H1 (cell line): Measurements from ENCODE around the gene TMEM139. TPM values are rescaled to one million over a fixed set of nuclear protein-coding genes. Genes with fewer than 3 reads are reported as not detected.

Experiments used
- CTCF ChIA-PET: fragments of 300-600 bp; sonication (Branson Sonifier 250); formaldehyde crosslinking; loops from one replicate; lab custom pipeline; 2021; ENCODE audit not compliant: partially characterized antibody; lab: Charles Lee
- POLR2A ChIA-PET: fragments of 300-600 bp; sonication (Branson Sonifier 250); formaldehyde crosslinking; loops from one replicate; lab custom pipeline; 2021; ENCODE audit warnings: inconsistent platforms; ENCODE audit not compliant: partially characterized antibody; lab: Charles Lee
- DNase-seq, 2 experiments: peaks; one replicate each; pipeline versions ENCODE4 v3.0.0 to v3.0.0-alpha.2; 2010 to 2022; ENCODE audit warnings: low spot score in 2 of 2, low read depth in 1 of 2, mixed read lengths in 1 of 2
- FAIRE-seq: peaks from 2 replicates; lab custom pipeline; 2011; peaks lifted over from hg19 to GRCh38; lab: Jason Lieb, UNC
- H2AFZ ChIP-seq: 2 replicates; pipeline ENCODE4 v1.8.1; 2012; ENCODE audit warnings: low read length, inconsistent platforms
- H2AK5ac ChIP-seq: 2 replicates; pipeline ENCODE4 v1.6.1; 2013; ENCODE audit warnings: low read depth, low read length
- H2BK120ac ChIP-seq: replicated peaks from 2 replicates; pipeline ENCODE3; 2013; ENCODE audit warnings: low read depth, low read length, inconsistent platforms
- H2BK12ac ChIP-seq: 2 replicates; pipeline ENCODE4 v1.6.1; 2013; ENCODE audit warnings: low read depth, low read length
- H2BK15ac ChIP-seq: 2 replicates; pipeline ENCODE4 v1.6.1; 2013; ENCODE audit warnings: low read length
- H2BK20ac ChIP-seq: 2 replicates; pipeline ENCODE4 v1.6.1; 2013; ENCODE audit warnings: low read length
- H2BK5ac ChIP-seq: 2 replicates; pipeline ENCODE4 v1.6.1; 2013; ENCODE audit warnings: low read depth, low read length
- H3K14ac ChIP-seq: 2 replicates; pipeline ENCODE4 v1.6.1; 2013; ENCODE audit warnings: inconsistent platforms; ENCODE audit not compliant: insufficient read length
- H3K18ac ChIP-seq: 2 replicates; pipeline ENCODE4 v1.6.1; 2013; ENCODE audit warnings: low read length; ENCODE audit errors: extremely low read depth
- H3K23ac ChIP-seq: 2 replicates; pipeline ENCODE4 v1.6.1; 2013; ENCODE audit warnings: inconsistent platforms; ENCODE audit not compliant: insufficient read length
- H3K23me2 ChIP-seq: 2 replicates; pipeline ENCODE4 v1.6.1; 2013; ENCODE audit warnings: low read depth, low read length
- H3K27ac ChIP-seq: 2 replicates; pipeline ENCODE4 v1.6.1; 2011; ENCODE audit warnings: low read depth, low read length, inconsistent platforms
- H3K27me3 ChIP-seq, 4 experiments: replicated peaks in 1 of 4; 1 replicate in 1 of 4; 2 replicates in 3 of 4; pipeline versions ENCODE4 v1.6.1 to v1.8.1; 2011 to 2013; ENCODE audit warnings: low read length in 3 of 4, mild to moderate bottlenecking in 3 of 4, inconsistent platforms in 2 of 4, mixed read lengths in 2 of 4, moderate library complexity in 1 of 4; ENCODE audit not compliant: control insufficient read depth in 3 of 4, insufficient read depth in 3 of 4; ENCODE audit errors: extremely low read depth in 1 of 4
- H3K36me3 ChIP-seq, 4 experiments: 2 replicates each; pipeline versions ENCODE4 v1.6.1 to v1.8.1; 2011 to 2013; ENCODE audit warnings: mild to moderate bottlenecking in 4 of 4, low read length in 3 of 4, moderate library complexity in 2 of 4, control low read depth in 1 of 4, inconsistent platforms in 1 of 4; ENCODE audit not compliant: insufficient read depth in 4 of 4, control insufficient read depth in 2 of 4
- H3K4ac ChIP-seq: replicated peaks from 2 replicates; pipeline ENCODE3; 2013; ENCODE audit warnings: low read length, low read depth, mixed read lengths, inconsistent platforms; ENCODE audit not compliant: insufficient read length
- H3K4me1 ChIP-seq, 4 experiments: replicated peaks in 1 of 4; 1 replicate in 1 of 4; 2 replicates in 3 of 4; pipeline versions ENCODE4 v1.6.1 to v1.8.1; 2011 to 2013; ENCODE audit warnings: low read length in 3 of 4, inconsistent platforms in 2 of 4, mixed read lengths in 1 of 4; ENCODE audit not compliant: insufficient read depth in 4 of 4, control insufficient read depth in 3 of 4
- H3K4me2 ChIP-seq, 2 experiments: 2 replicates each; pipeline versions ENCODE4 v1.6.1 to v1.8.1; 2011 to 2013; ENCODE audit warnings: low read depth in 2 of 2, low read length in 2 of 2, control low read depth in 1 of 2, inconsistent platforms in 1 of 2, mild to moderate bottlenecking in 1 of 2; ENCODE audit not compliant: insufficient read depth in 1 of 2
- H3K4me3 ChIP-seq, 4 experiments: fragments of 200-600, 300-600 bp in 1 of 4; sonication (generic), shearing (Covaris generic), sonication (Bioruptor Twin) in 1 of 4; 2 replicates each; pipeline versions ENCODE4 v1.5.1 to v1.8.1; 2011 to 2016; ENCODE audit warnings: low read length in 4 of 4, low read depth in 3 of 4, control low read depth in 2 of 4, inconsistent platforms in 2 of 4, mild to moderate bottlenecking in 2 of 4, mixed read lengths in 1 of 4, moderate library complexity in 1 of 4; ENCODE audit not compliant: insufficient read depth in 2 of 4; ENCODE audit errors: extremely low read depth in 1 of 4
- H3K56ac ChIP-seq: replicated peaks from 2 replicates; pipeline ENCODE3; 2013; ENCODE audit warnings: low read depth, mild to moderate bottlenecking, mixed read lengths, low read length, inconsistent platforms; ENCODE audit not compliant: insufficient read length
- H3K79me1 ChIP-seq: 2 replicates; pipeline ENCODE4 v1.6.1; 2013; ENCODE audit warnings: low read depth, low read length, control low read depth
- H3K79me2 ChIP-seq, 2 experiments: 2 replicates each; pipeline versions ENCODE4 v1.6.1 to v1.8.1; 2012 to 2013; ENCODE audit warnings: low read length in 2 of 2, mild to moderate bottlenecking in 2 of 2, inconsistent platforms in 1 of 2; ENCODE audit not compliant: insufficient read depth in 2 of 2, control insufficient read depth in 1 of 2
- H3K9ac ChIP-seq, 4 experiments: replicated peaks in 1 of 4; 1 replicate in 1 of 4; 2 replicates in 3 of 4; pipeline versions ENCODE4 v1.6.1 to v1.8.1; 2011 to 2013; ENCODE audit warnings: low read depth in 3 of 4, low read length in 3 of 4, control low read depth in 2 of 4, mild to moderate bottlenecking in 2 of 4, moderate library complexity in 2 of 4, inconsistent platforms in 1 of 4; ENCODE audit errors: extremely low read depth in 1 of 4
- H3K9me3 ChIP-seq, 2 experiments: 2 replicates each; pipeline versions ENCODE4 v1.6.1 to v1.8.1; 2012 to 2013; ENCODE audit warnings: mild to moderate bottlenecking in 2 of 2, moderate library complexity in 2 of 2, control low read depth in 1 of 2, inconsistent platforms in 1 of 2, low read depth in 1 of 2, low read length in 1 of 2, mixed read lengths in 1 of 2; ENCODE audit not compliant: insufficient read depth in 2 of 2
- H4K20me1 ChIP-seq, 2 experiments: replicated peaks in 1 of 2; 2 replicates each; pipeline versions ENCODE3 to v1.8.1; 2011 to 2013; ENCODE audit warnings: inconsistent platforms in 2 of 2, low read length in 2 of 2, mild to moderate bottlenecking in 1 of 2; ENCODE audit not compliant: insufficient read depth in 2 of 2, control insufficient read depth in 1 of 2
- H4K5ac ChIP-seq: 2 replicates; pipeline ENCODE4 v1.6.1; 2013; ENCODE audit warnings: low read length, low read depth, mixed read lengths, inconsistent platforms; ENCODE audit not compliant: insufficient read length
- H4K8ac ChIP-seq: 2 replicates; pipeline ENCODE4 v1.8.0; 2013; ENCODE audit warnings: mild to moderate bottlenecking, moderate library complexity, low read length, inconsistent platforms; ENCODE audit not compliant: insufficient read depth; ENCODE audit errors: extremely low read depth
- H4K91ac ChIP-seq: replicated peaks from 2 replicates; pipeline ENCODE3; 2013; ENCODE audit warnings: low read length, mixed read lengths, inconsistent platforms; ENCODE audit not compliant: insufficient read length
- BCL11A ChIP-seq, 2 experiments: IDR thresholded peaks; one replicate each; pipeline ENCODE4 v1.6.1; 2011; ENCODE audit warnings: low read depth in 2 of 2, low read length in 2 of 2, mild to moderate bottlenecking in 2 of 2
- CBX5 ChIP-seq: fragments of 300-800, 300-1000 bp; sonication (generic); IDR thresholded peaks from 2 replicates; pipeline ENCODE4 v1.7.1; 2016; ENCODE audit warnings: antibody characterized with exemption, low read length, low read depth
- HDAC6 ChIP-seq: IDR thresholded peaks from one replicate; pipeline ENCODE4 v1.7.1; 2012; ENCODE audit warnings: low read depth, mild to moderate bottlenecking, inconsistent platforms, low read length, moderate library complexity
- POLR2AphosphoS5 ChIP-seq: IDR thresholded peaks from 2 replicates; pipeline ENCODE4 v1.6.1; 2011; ENCODE audit warnings: low read depth, low read length
- RFX5 ChIP-seq: IDR thresholded peaks from 2 replicates; pipeline ENCODE4 v1.6.1; 2011; ENCODE audit warnings: low read depth, low read length, improper control_type of control experiment, borderline replicate concordance
- RNF2 ChIP-seq: fragments of 200-900, 300-1000 bp; sonication (generic); IDR thresholded peaks from 2 replicates; pipeline ENCODE4 v1.7.1; 2016; ENCODE audit warnings: borderline replicate concordance, low read depth, mild to moderate bottlenecking, antibody characterized with exemption, low read length; ENCODE audit not compliant: poor library complexity, severe bottlenecking; ENCODE audit errors: missing control alignments
- SP1 ChIP-seq: IDR thresholded peaks from 2 replicates; pipeline ENCODE4 v1.6.1; 2011; ENCODE audit warnings: low read depth, low read length
- SP2 ChIP-seq: IDR thresholded peaks from 2 replicates; pipeline ENCODE4 v1.6.1; 2012; ENCODE audit warnings: mild to moderate bottlenecking, low read length, inconsistent platforms
- TCF12 ChIP-seq: IDR thresholded peaks from 2 replicates; pipeline ENCODE4 v1.6.1; 2011; ENCODE audit warnings: low read depth, mild to moderate bottlenecking, low read length
- TEAD4 ChIP-seq: IDR thresholded peaks from 2 replicates; pipeline ENCODE4 v1.6.1; 2012; ENCODE audit warnings: low read depth, low read length, inconsistent platforms, mixed read lengths
- YY1 ChIP-seq: IDR thresholded peaks from 2 replicates; pipeline ENCODE4 v1.6.1; 2011; ENCODE audit warnings: low read depth, mild to moderate bottlenecking, low read length
- WGBS, 2 experiments: shearing (Covaris generic) in 1 of 2; methylation state at CpG; one replicate each; pipeline versions ENCODE4 v1.1.6 to v1.1.7; 2013 to 2015; ENCODE audit warnings: low lambda C conversion rate in 2 of 2, mixed read lengths in 2 of 2, inconsistent platforms in 1 of 2, low coverage in 1 of 2, missing lambda C conversion rate in 1 of 2; ENCODE audit not compliant: insufficient replicate concordance in 2 of 2, insufficient coverage in 1 of 2, insufficient read length in 1 of 2; ENCODE audit errors: extremely low coverage in 1 of 2, missing lambda C conversion rate in 1 of 2; 5-methylcytosine and 5-hydroxymethylcytosine counted together
- polyA plus RNA-seq, 7 experiments: library from polyadenylated mRNA; depleted of rRNA in 3 of 7; stranded (reverse) in 5 of 7; unstranded in 2 of 7; fragments of >200 nt in 5 of 7; fragments of 200-250 nt in 2 of 7; gene quantifications; 1 replicate in 5 of 7; 2 replicates in 1 of 7; 4 replicates in 1 of 7; pipeline versions ENCODE4 v1.2.1 to v1.2.3, GENCODE V29; 2011 to 2013; ENCODE audit warnings: missing spikeins in 2 of 7, mixed read lengths in 2 of 7
- total RNA-seq: library from RNA; stranded (reverse); fragmentation: NEBNext Ultra II Directional; extraction: Animal tissue kit (Norgen Biotek cat#: 25700); gene quantifications from 2 replicates; pipeline ENCODE4 v1.2.1, GENCODE V29; 2021

TMEM139 gene
- total and polyA plus RNA-seq, 2 of the 8 experiments (the other 6 are each of a cell fraction or from before 2014, with no cell fraction given), result 3.2 to 6.7 TPM

- no peak for DNase-seq
- H3K23me2 ChIP-seq, result peaks cover 8% of the 10 kb centered on the region
- peaks cover 9 to 14% (median 10%) of the 10 kb centered on the region in 4 experiments for H3K4me1 ChIP-seq
- H2AK5ac ChIP-seq, result no peak overlapping the region
- H3K14ac ChIP-seq, result no peak overlapping the region
- ChIA-PET CTCF (interaction anchor here (0.6 to 3.6 kb wide), 8 partner anchors 10 to 699 kb away, joined by 3 to 22 read pairs (median 3); partner anchors contain the start of gene GSTK1), POLR2A (interaction anchor here (1.0 to 2.5 kb wide), 2 partner anchors 9 to 23 kb away, joined by 3 to 6 read pairs; partner anchors contain the start of gene GSTK1)
- no peak overlapping the region for H3K27ac ChIP-seq
- H3K79me1 ChIP-seq, result peaks cover 3% of the 10 kb centered on the region
- no peak overlapping the region for H3K4me3 ChIP-seq
- H2AFZ ChIP-seq, result no peak overlapping the region
- no peak overlapping the region for H4K5ac ChIP-seq
- H3K27me3 ChIP-seq, result peaks cover 10 to 21% (median 20%) of the 10 kb centered on the region in 4 experiments
- H3K56ac ChIP-seq, result no peak overlapping the region
- peaks cover 0 to 2% of the 10 kb centered on the region in 2 experiments for H4K20me1 ChIP-seq
- WGBS, 2 experiments, result 94% methylated on average over 6 of the region's 6 CpGs; no CpG with 5 or more reads in 1 of the 2 experiments
- peaks cover 0 to 30% of the 10 kb centered on the region in 2 experiments; a peak in 3 of 4 replicates for H3K79me2 ChIP-seq
- no peak overlapping the region for H2BK5ac ChIP-seq
- H3K23ac ChIP-seq, result no peak overlapping the region
- no peak overlapping the region for H4K91ac ChIP-seq
- H3K4me2 ChIP-seq, result no peak overlapping the region
- H2BK20ac ChIP-seq, result no peak overlapping the region
- no peak overlapping the region for H3K9ac ChIP-seq
- peaks cover 6 to 13% of the 10 kb centered on the region in 2 experiments for H3K9me3 ChIP-seq
- no peak overlapping the region for H3K4ac ChIP-seq
- H4K8ac ChIP-seq, result no peak overlapping the region
- H3K18ac ChIP-seq, result no peak overlapping the region
- no peak for FAIRE-seq
- H2BK12ac ChIP-seq, result no peak overlapping the region
- no peak overlapping the region for H2BK15ac ChIP-seq
- H3K36me3 ChIP-seq, result peaks cover 0 to 9% (median 4%) of the 10 kb centered on the region in 4 experiments; a peak in 3 of 8 replicates
- no peak overlapping the region for H2BK120ac ChIP-seq
- no peak for TF ChIP-seq SP1
- no peak for TF ChIP-seq HDAC6
- TF ChIP-seq BCL11A (IDR thresholded peaks at IDR 0.05; ENCODE audit: low read depth in 2 of 2, low read length in 2 of 2), result no peak
- TF ChIP-seq CBX5, result no peak
- no peak for TF ChIP-seq SP2
- TF ChIP-seq TEAD4, result no peak
- no peak for TF ChIP-seq RFX5
- TF ChIP-seq POLR2AphosphoS5, result no peak
- TF ChIP-seq YY1, result no peak
- TF ChIP-seq TCF12, result no peak
- no peak for TF ChIP-seq RNF2
These were observed 1.7 kb downstream of the TMEM139 start for GRCh38 chr7:143286522-143286890.
